Brain microvascular endothelial cell (primary cell): ENCODE data around the gene DUSP2.

Source experiments
- DNase-seq: peaks from one replicate; pipeline ENCODE4 v3.0.0-alpha.2; 2020
- H3K27ac ChIP-seq: fragments of 250-450 bp; sonication (Bioruptor Pico); 2 replicates; pipeline ENCODE4 v1.5.1; 2020; ENCODE audit warnings: mild to moderate bottlenecking, moderate library complexity
- H3K27me3 ChIP-seq: fragments of 250-450 bp; sonication (Bioruptor Pico); replicated peaks from 2 replicates; pipeline ENCODE4 v1.5.1; 2020; ENCODE audit warnings: mild to moderate bottlenecking
- H3K36me3 ChIP-seq: fragments of 250-450 bp; sonication (Bioruptor Pico); replicated peaks from 2 replicates; pipeline ENCODE4 v1.5.1; 2020; ENCODE audit warnings: mild to moderate bottlenecking
- H3K4me3 ChIP-seq: 2 replicates; pipeline ENCODE4 v1.5.1; 2011; ENCODE audit warnings: low read depth, mild to moderate bottlenecking, control low read depth, low read length, moderate library complexity
- in situ Hi-C: cut with HindIII; loops from 2 replicates; pipeline ENCODE4 v1.10.0; 2017; ENCODE audit warnings: low sequenced_read_pairs, low pct_ligation_motif_present
- TF ChIP-seq, protein P1 (sequence below): IDR thresholded peaks from 2 replicates; pipeline ENCODE4 v1.5.1; 2011; ENCODE audit warnings: low read depth, mild to moderate bottlenecking, moderate library complexity, low read length, control low read depth, inconsistent platforms; ENCODE audit errors: missing control alignments

The DUSP2 gene

DNA sequence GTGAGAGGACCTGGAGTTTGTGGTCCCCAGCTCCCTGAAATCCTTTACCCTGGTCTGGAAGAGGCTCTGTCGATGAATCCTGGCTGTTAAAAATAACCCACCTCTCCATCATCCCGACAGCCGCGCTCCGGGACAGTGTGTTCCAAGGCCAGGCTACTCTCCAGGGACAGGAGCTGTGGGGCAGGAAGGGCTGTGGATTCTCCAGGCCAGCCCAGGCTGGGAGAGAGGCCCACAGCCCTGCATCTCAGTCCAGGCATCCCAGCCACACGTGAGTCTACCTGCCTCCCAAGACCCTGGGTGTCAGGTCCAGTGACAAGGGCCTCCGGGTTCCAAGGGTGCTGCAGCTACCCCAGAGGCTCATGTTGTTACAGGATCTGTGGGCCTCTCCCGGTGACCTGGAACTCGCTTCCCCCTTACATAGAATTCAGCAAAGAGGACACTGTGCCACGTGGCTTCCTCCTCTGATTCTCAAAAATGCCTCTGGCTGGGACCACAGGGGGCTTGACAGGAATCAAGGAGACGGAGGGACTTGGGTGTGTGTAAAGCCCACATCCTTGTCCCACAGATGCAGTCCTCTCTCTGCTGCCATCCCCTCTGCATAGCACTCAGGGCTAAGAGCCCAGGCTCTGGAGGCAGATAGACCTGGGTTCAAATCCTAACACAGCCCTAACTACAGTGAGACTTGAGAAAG lies 46.2 kb downstream of the DUSP2 start:
- Histone ChIP-seq H3K4me3 (no peak overlapping the region), H3K27ac (no peak overlapping the region), H3K36me3 (no peaks in the 10 kb centered on the region), H3K27me3 (no peaks in the 10 kb centered on the region)
- no peak for DNase-seq
- in situ Hi-C loops, result no loop called here
- TF ChIP-seq, protein P1, sequence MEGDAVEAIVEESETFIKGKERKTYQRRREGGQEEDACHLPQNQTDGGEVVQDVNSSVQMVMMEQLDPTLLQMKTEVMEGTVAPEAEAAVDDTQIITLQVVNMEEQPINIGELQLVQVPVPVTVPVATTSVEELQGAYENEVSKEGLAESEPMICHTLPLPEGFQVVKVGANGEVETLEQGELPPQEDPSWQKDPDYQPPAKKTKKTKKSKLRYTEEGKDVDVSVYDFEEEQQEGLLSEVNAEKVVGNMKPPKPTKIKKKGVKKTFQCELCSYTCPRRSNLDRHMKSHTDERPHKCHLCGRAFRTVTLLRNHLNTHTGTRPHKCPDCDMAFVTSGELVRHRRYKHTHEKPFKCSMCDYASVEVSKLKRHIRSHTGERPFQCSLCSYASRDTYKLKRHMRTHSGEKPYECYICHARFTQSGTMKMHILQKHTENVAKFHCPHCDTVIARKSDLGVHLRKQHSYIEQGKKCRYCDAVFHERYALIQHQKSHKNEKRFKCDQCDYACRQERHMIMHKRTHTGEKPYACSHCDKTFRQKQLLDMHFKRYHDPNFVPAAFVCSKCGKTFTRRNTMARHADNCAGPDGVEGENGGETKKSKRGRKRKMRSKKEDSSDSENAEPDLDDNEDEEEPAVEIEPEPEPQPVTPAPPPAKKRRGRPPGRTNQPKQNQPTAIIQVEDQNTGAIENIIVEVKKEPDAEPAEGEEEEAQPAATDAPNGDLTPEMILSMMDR, result no peak

DNA sequence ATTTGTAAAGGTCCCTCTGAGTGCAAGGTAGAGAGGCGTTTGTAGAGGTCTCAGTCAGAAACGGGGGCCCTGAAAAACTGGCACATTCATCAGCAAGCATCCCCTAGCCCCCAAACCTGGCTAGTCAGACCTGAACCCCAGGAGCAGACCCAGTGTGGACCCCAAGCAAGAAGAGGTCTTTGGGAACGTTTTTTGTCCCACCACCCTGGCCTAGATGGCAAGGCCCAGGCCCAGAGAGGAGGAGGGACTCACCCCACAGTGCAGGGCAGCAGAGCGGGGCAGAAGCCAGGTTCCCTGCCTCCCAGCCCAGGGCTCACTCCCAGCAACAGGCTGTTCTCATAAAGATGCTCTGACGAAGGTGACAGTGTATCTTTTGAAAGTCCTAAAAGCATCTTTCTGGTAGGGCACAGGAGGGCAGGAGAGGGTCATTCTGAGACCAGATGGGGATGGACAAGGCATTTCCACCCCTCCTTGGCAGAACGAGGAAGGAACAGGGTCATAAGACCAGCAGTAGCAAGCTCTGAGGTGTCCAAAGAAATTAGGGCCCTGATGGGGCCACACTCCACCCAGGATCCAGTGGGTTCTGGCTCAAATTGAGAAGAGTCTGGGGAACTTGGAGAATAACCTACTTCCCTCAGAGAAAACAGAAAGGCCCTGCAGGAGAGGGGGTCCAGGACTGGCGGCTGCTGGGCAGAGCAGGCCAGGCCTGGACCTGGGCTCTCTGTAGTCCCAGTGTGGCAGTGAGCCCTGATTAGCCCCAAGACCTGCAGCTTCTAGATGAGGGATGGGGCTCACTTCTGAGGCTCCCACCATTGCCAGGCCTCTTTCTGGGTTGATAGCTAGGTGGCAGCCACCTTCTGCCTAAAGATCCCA lies 47.1 kb downstream of the DUSP2 start:
- Histone ChIP-seq H3K27me3 (no peaks in the 10 kb centered on the region), H3K4me3 (no peak overlapping the region), H3K36me3 (no peaks in the 10 kb centered on the region), H3K27ac (no peak overlapping the region)
- in situ Hi-C loops, result no loop called here
- TF ChIP-seq, protein P1, result no peak
- DNase-seq, result no peak

DNA sequence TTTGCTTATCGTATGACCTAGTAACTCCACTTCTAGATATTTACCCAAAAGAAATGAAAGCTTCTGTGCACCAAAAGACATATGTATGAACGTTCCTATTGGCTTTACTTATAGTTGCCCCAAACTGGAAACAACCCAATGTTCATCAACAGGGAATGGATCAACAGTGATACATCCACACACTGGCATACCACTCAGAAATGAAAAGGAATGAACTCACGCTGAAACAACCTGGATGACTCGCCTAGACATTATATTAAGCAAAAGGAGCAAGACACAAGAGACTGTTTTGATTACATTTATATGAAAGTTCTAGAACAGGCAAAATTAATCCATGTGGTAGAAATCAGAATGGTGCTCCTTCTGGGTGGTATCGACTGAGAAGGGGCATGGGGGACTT lies 47.8 kb downstream of the DUSP2 start:
- no peak for DNase-seq
- no peaks in the 10 kb centered on the region for H3K27me3 ChIP-seq
- H3K27ac ChIP-seq, result no peak overlapping the region
- in situ Hi-C loops, result no loop called here
- H3K4me3 ChIP-seq, result no peak overlapping the region
- TF ChIP-seq, protein P1, result no peak
- H3K36me3 ChIP-seq, result no peaks in the 10 kb centered on the region

DNA sequence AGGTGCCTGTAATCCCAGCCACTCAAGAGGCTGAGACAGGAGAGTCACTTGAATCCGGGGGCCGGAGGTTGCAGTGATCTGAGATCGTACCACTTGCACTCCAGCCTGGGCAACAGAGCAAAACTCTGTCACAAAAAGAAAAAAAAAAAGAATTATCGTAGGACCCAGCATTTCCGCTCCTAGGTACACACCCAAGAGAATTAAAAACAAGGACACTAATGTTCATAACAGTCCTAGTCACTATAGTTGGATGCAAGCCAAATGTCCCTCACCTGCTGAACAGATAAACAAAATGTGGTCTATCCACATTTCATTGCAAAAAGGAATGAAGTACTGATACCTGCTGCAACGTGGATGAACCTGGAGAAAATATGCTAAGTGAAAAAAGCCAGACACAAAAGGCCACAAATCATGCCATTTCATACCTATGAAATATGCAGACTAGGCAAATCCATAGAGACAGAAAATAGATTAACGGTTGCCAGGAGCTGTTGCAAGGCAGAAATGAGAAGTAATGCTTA lies 50.1 kb downstream of the DUSP2 start:
- Histone ChIP-seq H3K27ac (no peak overlapping the region), H3K27me3 (no peaks in the 10 kb centered on the region), H3K4me3 (no peak overlapping the region), H3K36me3 (no peaks in the 10 kb centered on the region)
- in situ Hi-C loops, result no loop called here
- TF ChIP-seq, protein P1, result no peak
- DNase-seq, result no peak

DNA sequence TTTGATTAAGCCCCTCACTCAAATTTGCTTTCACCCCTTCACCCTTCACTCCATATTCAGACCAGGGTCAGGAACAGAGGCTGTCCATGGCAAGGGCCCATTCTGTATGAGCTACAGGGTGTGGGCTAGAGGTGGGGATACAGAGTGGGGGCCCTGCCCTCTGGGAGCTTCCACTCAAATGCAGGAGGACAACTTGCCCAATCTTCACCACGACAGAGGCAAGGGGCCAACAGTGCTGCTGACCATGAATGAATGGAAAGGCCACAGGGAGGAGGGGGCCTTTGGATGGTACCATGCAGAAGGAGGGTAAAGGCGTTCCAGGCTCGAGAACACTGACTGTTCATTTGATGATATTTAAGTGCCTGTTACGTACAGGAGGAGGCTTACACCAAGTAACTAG lies 51.7 kb downstream of the DUSP2 start:
- no peak for DNase-seq
- in situ Hi-C loops, result no loop called here
- no peaks in the 10 kb centered on the region for H3K36me3 ChIP-seq
- no peak overlapping the region for H3K4me3 ChIP-seq
- H3K27ac ChIP-seq, result no peak overlapping the region
- TF ChIP-seq, protein P1, result no peak
- H3K27me3 ChIP-seq, result no peaks in the 10 kb centered on the region
